ENCODE results near the gene DMBT1.

Gene DMBT1

GRCh38 chr10:122678266-122678665 is 117.7 kb downstream of the DMBT1 start:
- DNase-seq: no peak

DNA sequence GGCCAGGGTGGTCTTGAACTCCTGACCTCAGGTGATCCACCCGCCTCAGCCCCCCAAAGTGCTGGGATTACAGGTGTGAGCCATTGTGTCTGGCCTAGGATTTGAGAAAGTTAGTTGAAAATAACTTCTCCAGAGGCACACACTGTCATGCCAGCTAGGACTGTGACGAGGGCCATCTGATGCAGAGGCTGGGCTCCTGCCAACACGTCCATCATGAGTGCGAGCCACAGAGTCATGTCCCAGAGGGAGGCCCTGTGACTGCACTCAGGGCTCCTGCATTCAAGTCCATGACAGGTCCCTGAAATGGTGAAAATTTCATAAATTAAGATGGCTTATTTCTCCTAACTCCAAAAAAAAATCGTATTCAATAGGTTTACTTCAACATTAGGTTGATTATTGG is 122.0 kb downstream of the DMBT1 start:
- DNase-seq: no peak

DNA sequence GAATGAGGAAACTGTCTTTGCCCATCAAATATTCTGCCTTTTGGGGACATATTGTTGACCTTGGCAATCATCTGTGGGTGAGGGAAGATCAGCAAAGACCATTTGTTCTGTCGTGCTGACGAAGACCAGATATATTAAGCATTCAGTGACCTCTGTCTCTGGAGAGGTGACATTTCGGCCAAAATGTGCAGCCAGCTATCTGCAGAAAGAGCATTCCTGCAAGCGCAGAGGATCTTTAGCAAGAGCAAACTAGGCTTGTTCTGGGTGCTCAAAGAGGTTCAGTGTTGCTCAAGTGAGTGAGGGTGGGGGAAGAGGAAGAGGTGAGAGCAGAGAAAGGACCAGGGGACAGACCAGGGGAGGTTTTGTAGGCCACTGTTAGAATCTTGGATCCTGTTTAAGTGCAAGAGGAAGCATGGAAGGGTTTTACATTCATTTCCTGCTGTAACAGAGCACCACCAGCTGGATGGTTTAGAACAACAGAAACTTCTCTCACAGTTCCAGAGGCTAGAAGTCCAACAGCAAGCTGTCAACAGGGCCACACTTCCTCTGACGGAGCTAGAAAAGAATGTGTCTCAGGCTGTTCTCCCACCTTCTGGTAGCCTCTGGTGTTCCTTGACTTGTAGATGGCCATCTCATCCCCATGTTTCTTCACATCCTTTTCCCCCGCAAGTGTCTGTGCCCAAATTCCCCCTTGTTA is 127.9 kb downstream of the DMBT1 start:
- DNase-seq: no peak

GRCh38 chr10:122689146-122689820 is 128.7 kb downstream of the DMBT1 start:
- no peak for DNase-seq

DNA sequence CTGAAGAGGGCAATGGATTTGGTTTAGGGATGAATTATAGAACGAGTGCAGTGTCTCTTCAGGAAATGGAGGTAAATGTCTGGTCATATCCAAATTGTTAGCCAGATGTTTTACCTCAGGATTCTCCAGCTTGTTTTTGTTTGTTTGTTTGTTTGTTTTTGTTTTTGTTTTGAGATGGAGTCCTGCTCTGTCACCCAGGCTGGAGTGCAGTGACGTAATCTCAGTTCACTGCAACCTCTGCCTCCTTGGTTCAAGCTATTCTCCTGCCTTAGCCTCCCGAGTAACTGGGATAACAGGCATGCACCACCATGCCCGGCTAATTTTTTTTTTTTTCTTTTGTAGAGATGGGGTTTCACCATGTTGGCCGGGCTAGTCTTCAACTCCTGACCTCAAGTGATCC is 132.2 kb downstream of the DMBT1 start:
- DNase-seq: no peak
